Measurements from ENCODE around the gene IRF2BP1.
"Not testable (repeated sequence)": the region's sequence is repeated elsewhere in the genome, so short reads cannot be mapped to it uniquely, and the experiment has no call there.

Gene IRF2BP1

GRCh38 chr19:45881082-45881908 lies 4.6 kb downstream of the IRF2BP1 start:
- no peak for DNase-seq

GRCh38 chr19:45879971-45880370 lies 6.0 kb downstream of the IRF2BP1 start:
- no peak for DNase-seq

- no peak for DNase-seq
These were observed 6.9 kb downstream of the IRF2BP1 start for GRCh38 chr19:45879055-45879454.

GRCh38 chr19:45878043-45878794 lies 7.7 kb downstream of the IRF2BP1 start:
- DNase-seq = no peak

GRCh38 chr19:45876411-45877197 lies 9.3 kb downstream of the IRF2BP1 start:
- DNase-seq = no peak

GRCh38 chr19:45876161-45876410 lies 9.9 kb downstream of the IRF2BP1 start:
- DNase-seq = no peak

- DNase-seq = no peak
These were observed 11.3 kb downstream of the IRF2BP1 start for GRCh38 chr19:45874620-45874966.

- no peak for DNase-seq
These were observed 12.6 kb downstream of the IRF2BP1 start for GRCh38 chr19:45873219-45873772.

GRCh38 chr19:45872095-45872919 lies 13.6 kb downstream of the IRF2BP1 start:
- DNase-seq = no peak

- no peak for DNase-seq
These were observed 15.1 kb downstream of the IRF2BP1 start for GRCh38 chr19:45870798-45871197.

GRCh38 chr19:45867241-45867640 lies 18.7 kb downstream of the IRF2BP1 start:
- not testable (repeated sequence) for DNase-seq

- no peak for DNase-seq
These were observed 19.4 kb downstream of the IRF2BP1 start for GRCh38 chr19:45866400-45867176.

GRCh38 chr19:45865269-45865948 lies 20.5 kb downstream of the IRF2BP1 start:
- DNase-seq = no peak

GRCh38 chr19:45864629-45865082 lies 21.3 kb downstream of the IRF2BP1 start:
- DNase-seq = no peak

- DNase-seq = peak in 1 of 2 experiments; percentile 41
These were observed 21.9 kb downstream of the IRF2BP1 start, which contains the start of gene FOXA3 for GRCh38 chr19:45863840-45864628. TSS of gene FOXA3 (plus strand) at chr19:45864326. CDS start at chr19:45864457, 131 bp downstream.

- DNase-seq = no peak
These were observed 22.6 kb downstream of the IRF2BP1 start for GRCh38 chr19:45863335-45863839.

- DNase-seq = peak; percentile 98 to 99
These were observed 23.2 kb downstream of the IRF2BP1 start, which contains the start of gene SYMPK for GRCh38 chr19:45862564-45863334. TSS of gene SYMPK (minus strand) at chr19:45863147. CDS start at chr19:45854495, 8,652 bp downstream.

- DNase-seq = no peak
These were observed 23.7 kb downstream of the IRF2BP1 start for GRCh38 chr19:45862271-45862563.
